ENCODE results near the gene HSD17B1.

Gene HSD17B1

GRCh38 chr17:42521666-42522262, 31.0 kb upstream of the HSD17B1 start:
- H3K9me3 ChIP-seq (ENCODE audit: severe bottlenecking): no peaks in the 10 kb centered on the region
- peaks cover 47% of the 10 kb centered on the region for H3K36me3 ChIP-seq

DNA sequence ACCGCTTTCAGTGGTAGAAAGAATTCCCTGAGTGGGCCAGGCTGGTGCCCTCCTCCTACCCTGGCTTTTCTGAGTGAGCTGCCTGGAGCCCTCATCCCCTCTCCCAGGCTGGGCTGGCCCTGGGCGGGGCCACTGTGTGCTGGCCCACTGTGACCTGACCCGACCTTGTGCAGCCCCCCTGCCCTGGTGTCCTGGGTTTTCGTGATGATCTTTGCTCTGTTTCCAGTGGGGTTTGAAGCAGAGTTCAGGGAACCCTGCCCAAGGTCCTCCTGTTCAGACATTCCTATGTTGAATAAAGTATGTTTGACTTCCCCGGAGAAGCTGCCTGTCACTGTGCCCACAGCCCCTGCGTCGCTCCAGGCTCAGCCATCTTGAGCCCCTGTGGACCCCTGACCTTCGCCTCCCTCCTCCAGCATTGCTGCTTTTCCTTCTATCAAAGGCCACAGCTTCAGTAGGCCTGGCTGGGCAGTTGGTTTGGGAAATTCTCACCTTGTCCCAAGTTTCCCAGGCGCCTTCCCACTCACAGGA, 30.4 kb upstream of the HSD17B1 start:
- no peaks in the 10 kb centered on the region for H3K27me3 ChIP-seq (ENCODE audit: insufficient read depth, low read depth, severe bottlenecking)
- no peaks in the 10 kb centered on the region for H3K9me3 ChIP-seq (ENCODE audit: severe bottlenecking)
- DNase-seq: no peak
- no peak overlapping the region for H3K4me3 ChIP-seq (ENCODE audit: low read depth, low read length)
- TF ChIP-seq CTCF (IDR thresholded peaks at IDR 0.05; ENCODE audit: low read depth, low read length): no peak
- peaks cover 41% of the 10 kb centered on the region for H3K36me3 ChIP-seq
- no peak overlapping the region for H3K27ac ChIP-seq

More at GRCh38 chr17:42521666-42522262, 31.0 kb upstream of the HSD17B1 start:
- Histone ChIP-seq H3K27ac (no peak overlapping the region), H3K4me3 (ENCODE audit: low read depth, low read length) (no peak overlapping the region), H3K27me3 (ENCODE audit: insufficient read depth, low read depth, severe bottlenecking) (no peaks in the 10 kb centered on the region)
- TF ChIP-seq CTCF (IDR thresholded peaks at IDR 0.05; ENCODE audit: low read depth, low read length): no peak
- no peak for DNase-seq

DNA sequence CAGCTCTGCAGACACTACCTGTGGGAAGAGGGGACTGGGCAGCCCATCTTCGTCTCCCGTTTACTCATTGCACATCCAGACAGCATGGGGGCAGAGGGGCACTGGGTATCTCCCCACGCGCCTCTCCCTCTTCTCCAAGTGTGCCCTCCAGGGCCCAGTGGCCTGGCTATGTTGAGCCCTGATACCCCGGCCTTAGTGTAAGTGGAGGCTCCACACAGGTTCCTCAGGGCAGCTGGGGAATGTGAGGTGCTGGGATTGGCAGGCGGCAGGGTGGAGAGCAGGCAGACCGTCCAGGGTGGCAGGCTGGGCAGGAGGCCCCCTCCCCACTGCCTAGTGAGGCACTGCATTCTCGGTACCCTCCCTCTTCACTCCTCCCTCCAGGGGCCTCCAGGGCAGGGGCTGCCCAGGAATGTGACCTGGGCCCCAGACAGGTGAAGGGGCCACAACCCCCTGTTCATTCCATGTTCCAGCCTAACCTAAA, 29.9 kb upstream of the HSD17B1 start:
- Histone ChIP-seq H3K9me3 (ENCODE audit: severe bottlenecking) (no peaks in the 10 kb centered on the region), H3K27ac (no peak overlapping the region)

GRCh38 chr17:42525221-42525620, 27.5 kb upstream of the HSD17B1 start:
- Histone ChIP-seq H3K4me3 (ENCODE audit: low read depth, low read length) (no peak overlapping the region), H3K9me3 (ENCODE audit: severe bottlenecking) (no peaks in the 10 kb centered on the region), H3K36me3 (peaks cover 34% of the 10 kb centered on the region), H3K27me3 (ENCODE audit: insufficient read depth, low read depth, severe bottlenecking) (no peaks in the 10 kb centered on the region), H3K27ac (no peak overlapping the region)
- DNase-seq: no peak
- TF ChIP-seq CTCF (IDR thresholded peaks at IDR 0.05; ENCODE audit: low read depth, low read length): no peak

More for the DNA sequence above, 29.9 kb upstream of the HSD17B1 start:
- no peak for TF ChIP-seq CTCF (IDR thresholded peaks at IDR 0.05; ENCODE audit: low read depth, low read length)
- no peak for DNase-seq
- no peaks in the 10 kb centered on the region for H3K27me3 ChIP-seq (ENCODE audit: insufficient read depth, low read depth, severe bottlenecking)
- H3K36me3 ChIP-seq: peaks cover 39% of the 10 kb centered on the region
- H3K4me3 ChIP-seq (ENCODE audit: low read depth, low read length): no peak overlapping the region

DNA sequence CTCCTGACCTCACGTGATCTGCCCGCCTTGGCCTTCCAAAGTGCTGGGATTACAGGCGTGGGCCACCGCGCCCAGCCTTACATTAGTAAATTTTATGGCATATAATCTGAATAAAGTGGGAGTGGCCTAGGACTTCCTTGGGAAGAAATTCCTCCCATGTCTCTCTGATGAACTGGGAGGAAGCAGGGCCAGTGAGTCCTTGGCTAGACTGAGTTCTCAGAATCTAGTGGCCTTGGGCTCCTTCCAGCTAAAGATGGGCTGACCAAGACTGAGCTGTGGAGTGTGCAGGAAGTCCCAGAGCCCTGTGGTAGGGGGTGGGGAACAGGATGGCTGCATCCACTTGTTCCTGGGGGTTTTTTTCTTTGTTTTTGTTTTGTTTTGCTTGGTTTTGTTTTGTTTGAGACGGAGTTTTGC, 26.7 kb upstream of the HSD17B1 start:
- no peak overlapping the region for H3K4me3 ChIP-seq (ENCODE audit: low read depth, low read length)
- TF ChIP-seq CTCF (IDR thresholded peaks at IDR 0.05; ENCODE audit: low read depth, low read length): no peak
- peaks cover 29% of the 10 kb centered on the region for H3K36me3 ChIP-seq
- no peaks in the 10 kb centered on the region for H3K9me3 ChIP-seq (ENCODE audit: severe bottlenecking)
- no peak for DNase-seq
- H3K27ac ChIP-seq: no peak overlapping the region
- H3K27me3 ChIP-seq (ENCODE audit: insufficient read depth, low read depth, severe bottlenecking): no peaks in the 10 kb centered on the region

- Histone ChIP-seq H3K27me3 (ENCODE audit: insufficient read depth, low read depth, severe bottlenecking) (no peaks in the 10 kb centered on the region), H3K27ac (no peak overlapping the region), H3K9me3 (ENCODE audit: severe bottlenecking) (no peaks in the 10 kb centered on the region), H3K36me3 (peaks cover 10% of the 10 kb centered on the region), H3K4me3 (ENCODE audit: low read depth, low read length) (no peak overlapping the region)
- no peak for TF ChIP-seq CTCF (IDR thresholded peaks at IDR 0.05; ENCODE audit: low read depth, low read length)
- DNase-seq: no peak
Observed at GRCh38 chr17:42527932-42528331, 24.8 kb upstream of the HSD17B1 start.
